Lung (tissue), 12 donors: ENCODE measurements around the gene ENGASE. TPM values are rescaled to one million over a fixed set of nuclear protein-coding genes. Genes with fewer than 3 reads are reported as not detected.

Experiments used
- ATAC-seq: fragments of 200-7000 bp; cut with Tn5 transposase; one replicate; pipeline ENCODE4 v1.9.1; 2020; ENCODE audit warnings: moderate number of reproducible peaks; ENCODE audit not compliant: insufficient read depth, low FRiP score
- DNase-seq, 3 donors: peaks; one replicate each; pipeline ENCODE4 v3.0.0-alpha.2; 2013 to 2017
- H3K27ac ChIP-seq, 2 donors: one replicate each; pipeline ENCODE4 v1.5.1; 2013; ENCODE audit warnings: mild to moderate bottlenecking in 2 of 2, moderate library complexity in 2 of 2, control low read depth in 1 of 2, inconsistent platforms in 1 of 2, low read depth in 1 of 2, low read length in 1 of 2
- H3K27me3 ChIP-seq, 3 donors: one replicate each; pipeline ENCODE4 v1.5.1; 2013; ENCODE audit warnings: low read length in 2 of 3; ENCODE audit not compliant: control insufficient read depth in 3 of 3, insufficient read depth in 3 of 3
- H3K36me3 ChIP-seq, 4 donors: one replicate each; pipeline ENCODE4 v1.5.1; 2013; ENCODE audit warnings: low read length in 4 of 4, mild to moderate bottlenecking in 1 of 4, moderate library complexity in 1 of 4; ENCODE audit not compliant: control insufficient read depth in 4 of 4, insufficient read depth in 4 of 4
- H3K4me1 ChIP-seq, 5 donors: one replicate each; pipeline ENCODE4 v1.5.1; 2013; ENCODE audit warnings: low read length in 5 of 5, mild to moderate bottlenecking in 2 of 5, moderate library complexity in 1 of 5; ENCODE audit not compliant: control insufficient read depth in 5 of 5, insufficient read depth in 5 of 5
- H3K4me3 ChIP-seq: one replicate; pipeline ENCODE4 v1.5.1; 2013; ENCODE audit warnings: mild to moderate bottlenecking, control low read depth, moderate library complexity
- H3K9ac ChIP-seq, 2 donors: one replicate each; pipeline ENCODE4 v1.5.1; 2013; ENCODE audit warnings: low read length in 2 of 2, control low read depth in 1 of 2; ENCODE audit not compliant: insufficient read depth in 1 of 2
- H3K9me3 ChIP-seq, 4 donors: one replicate each; pipeline ENCODE4 v1.5.1; 2013; ENCODE audit warnings: low read length in 3 of 4, mild to moderate bottlenecking in 1 of 4, moderate library complexity in 1 of 4; ENCODE audit not compliant: control insufficient read depth in 4 of 4, insufficient read depth in 3 of 4
- WGBS, 2 donors: extraction: QIAGEN DNeasy Blood & Tissue Kit; methylation state at CpG; one replicate each; pipeline ENCODE4 v1.1.7; 2013; 5-methylcytosine and 5-hydroxymethylcytosine counted together
- polyA plus RNA-seq, 2 donors: library from polyadenylated mRNA; stranded (reverse); fragments of 200-250 nt; gene quantifications; one replicate each; pipeline ENCODE4 v1.2.1, GENCODE V29; 2013
- total RNA-seq, 2 donors: library from RNA; depleted of rRNA in 1 of 2; stranded (reverse); fragments of >200 nt in 1 of 2; gene quantifications; one replicate each; pipeline ENCODE4 v1.2.1, GENCODE V29; 2014 to 2021
- TF ChIP-seq, protein P1 (sequence below): IDR thresholded peaks from 2 replicates; pipeline ENCODE4 v1.5.1; 2012; ENCODE audit warnings: mild to moderate bottlenecking; ENCODE audit errors: control extremely low read depth, extremely low read depth
- donor health status: control.
- donor health status: control.
- donor health status: Bipolar disorder and iron deficiency.
- donor health status: healthy.
- donor health status: DM: yes; HTN: yes; CAD: no.

Gene ENGASE
- total and polyA plus RNA-seq, 4 donors, result 19.0 to 45.7 (median 32.5) TPM

DNA sequence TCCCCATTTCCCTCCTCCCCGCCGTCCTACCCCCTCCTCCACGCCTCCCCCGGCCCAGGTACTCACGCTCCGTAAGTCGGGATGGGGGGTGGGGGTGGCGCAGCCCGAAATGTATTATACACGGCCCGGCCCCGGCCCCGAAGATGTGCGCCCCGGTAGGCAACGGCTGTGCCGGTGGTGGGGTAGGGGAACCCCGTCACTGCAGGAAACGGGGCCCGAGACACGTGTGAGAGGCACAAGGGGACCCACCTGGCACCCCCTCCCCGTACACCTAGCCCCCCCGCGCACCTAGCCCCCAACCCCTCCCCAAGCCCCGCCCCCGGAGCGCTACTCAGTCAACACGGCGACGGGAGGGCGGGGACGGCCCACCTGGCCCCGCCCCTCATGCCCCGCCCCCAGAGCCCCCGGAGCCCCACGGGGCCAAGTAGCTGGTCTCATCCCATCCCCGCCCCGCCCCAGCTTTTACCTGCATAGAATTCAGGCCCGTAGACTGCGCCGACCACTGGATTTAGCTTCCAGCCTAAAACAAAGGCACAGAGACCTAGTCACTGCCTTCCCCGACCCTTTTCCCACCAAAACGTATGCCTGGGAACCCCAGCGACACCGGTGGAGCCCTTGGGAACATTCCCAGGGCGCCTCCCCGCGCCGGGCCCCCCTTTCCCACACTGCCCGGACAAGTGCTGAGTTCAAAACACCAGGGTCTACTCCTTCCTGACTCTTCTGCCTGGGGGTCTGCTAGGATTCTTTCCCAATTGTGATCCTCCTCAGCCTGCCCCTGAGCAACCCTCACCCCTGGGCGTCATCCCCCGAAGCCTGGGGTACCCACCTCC, 22.8 kb downstream of the ENGASE start:
- TF ChIP-seq, protein P1, sequence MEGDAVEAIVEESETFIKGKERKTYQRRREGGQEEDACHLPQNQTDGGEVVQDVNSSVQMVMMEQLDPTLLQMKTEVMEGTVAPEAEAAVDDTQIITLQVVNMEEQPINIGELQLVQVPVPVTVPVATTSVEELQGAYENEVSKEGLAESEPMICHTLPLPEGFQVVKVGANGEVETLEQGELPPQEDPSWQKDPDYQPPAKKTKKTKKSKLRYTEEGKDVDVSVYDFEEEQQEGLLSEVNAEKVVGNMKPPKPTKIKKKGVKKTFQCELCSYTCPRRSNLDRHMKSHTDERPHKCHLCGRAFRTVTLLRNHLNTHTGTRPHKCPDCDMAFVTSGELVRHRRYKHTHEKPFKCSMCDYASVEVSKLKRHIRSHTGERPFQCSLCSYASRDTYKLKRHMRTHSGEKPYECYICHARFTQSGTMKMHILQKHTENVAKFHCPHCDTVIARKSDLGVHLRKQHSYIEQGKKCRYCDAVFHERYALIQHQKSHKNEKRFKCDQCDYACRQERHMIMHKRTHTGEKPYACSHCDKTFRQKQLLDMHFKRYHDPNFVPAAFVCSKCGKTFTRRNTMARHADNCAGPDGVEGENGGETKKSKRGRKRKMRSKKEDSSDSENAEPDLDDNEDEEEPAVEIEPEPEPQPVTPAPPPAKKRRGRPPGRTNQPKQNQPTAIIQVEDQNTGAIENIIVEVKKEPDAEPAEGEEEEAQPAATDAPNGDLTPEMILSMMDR, result no peak
- H3K4me1 ChIP-seq, result peaks cover 0 to 5% (median 0%) of the 10 kb centered on the region in 5 donors
- no peak overlapping the region for H3K4me3 ChIP-seq
- peaks cover 0 to 40% (median 11%) of the 10 kb centered on the region in 3 donors for H3K27me3 ChIP-seq
- H3K36me3 ChIP-seq, result no peaks in the 10 kb centered on the region
- ATAC-seq (no peak), DNase-seq (no peak)
- H3K9me3 ChIP-seq, result no peaks in the 10 kb centered on the region
- 13 to 18% methylated on average over 35 to 52 of the region's 52 CpGs for WGBS, 2 donors
- no peak overlapping the region for H3K9ac ChIP-seq
- H3K27ac ChIP-seq, result no peak overlapping the region

DNA sequence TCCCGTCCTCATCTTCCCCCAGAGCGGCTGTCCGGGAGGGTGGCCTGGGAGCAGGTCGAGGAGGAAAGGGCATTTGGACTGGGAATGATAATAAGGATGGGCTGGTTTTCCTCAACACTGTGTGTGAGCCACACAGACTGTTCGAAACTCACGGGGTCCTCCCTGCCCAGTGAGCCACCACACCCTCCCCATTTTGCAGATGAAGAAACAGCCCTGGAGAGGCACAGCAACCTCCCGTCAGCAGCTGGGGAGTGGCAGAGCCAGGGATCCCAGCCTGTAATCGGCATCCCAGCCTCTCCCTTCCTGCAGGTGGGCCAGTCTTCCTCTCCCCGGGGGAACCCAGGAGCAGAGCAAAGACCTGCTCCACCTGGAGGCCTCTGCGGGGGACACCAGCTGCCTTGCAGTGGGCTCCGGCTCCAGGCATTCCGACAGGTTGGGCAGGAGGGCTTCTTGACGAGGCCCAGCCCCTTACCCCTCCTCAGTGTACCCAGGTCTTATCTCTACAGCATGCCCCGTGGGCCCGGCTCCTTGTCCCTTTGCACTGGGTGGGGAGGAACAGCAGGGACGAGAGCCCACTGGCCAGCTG, 23.8 kb downstream of the ENGASE start:
- 41 to 51% methylated on average over 16 of the region's 16 CpGs for WGBS, 2 donors
- TF ChIP-seq, protein P1, result no peak
- ATAC-seq, result no peak
- no peak for DNase-seq
- no peak overlapping the region for H3K27ac ChIP-seq
- H3K9ac ChIP-seq, result no peak overlapping the region
- H3K4me1 ChIP-seq, result peaks cover 0 to 5% (median 0%) of the 10 kb centered on the region in 5 donors
- no peaks in the 10 kb centered on the region for H3K36me3 ChIP-seq
- peaks cover 0 to 50% (median 11%) of the 10 kb centered on the region in 3 donors for H3K27me3 ChIP-seq
- H3K9me3 ChIP-seq, result no peaks in the 10 kb centered on the region
- no peak overlapping the region for H3K4me3 ChIP-seq

DNA sequence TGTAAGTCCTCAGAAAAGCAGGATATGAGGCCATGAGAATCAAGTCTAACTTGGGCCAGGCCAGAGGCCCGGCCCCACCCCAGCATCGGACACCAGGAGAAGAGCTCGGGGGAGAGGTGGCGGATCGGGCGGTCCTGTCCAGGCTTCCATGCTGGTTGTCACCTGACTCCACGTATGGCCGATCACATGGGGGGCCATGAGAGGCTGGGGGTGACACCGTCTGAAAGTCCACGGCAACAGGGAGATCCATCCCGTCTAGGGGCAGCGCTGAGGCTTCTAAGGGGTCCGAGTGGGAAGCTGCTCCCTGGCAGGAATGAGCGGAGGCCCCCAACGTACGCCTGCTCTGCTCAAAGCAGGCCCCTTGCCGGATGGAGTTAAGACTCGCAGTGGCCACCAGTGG, 25.8 kb downstream of the ENGASE start:
- Histone ChIP-seq H3K4me3 (no peak overlapping the region), H3K9me3 (no peaks in the 10 kb centered on the region), H3K27ac (no peak overlapping the region), H3K36me3 (no peaks in the 10 kb centered on the region), H3K9ac (no peak overlapping the region), H3K27me3 (peaks cover 4 to 50% (median 11%) of the 10 kb centered on the region in 3 donors), H3K4me1 (peaks cover 0 to 5% (median 0%) of the 10 kb centered on the region in 5 donors)
- 80 to 85% methylated on average over 18 of the region's 18 CpGs for WGBS, 2 donors
- no peak for DNase-seq
- ATAC-seq, result no peak
- TF ChIP-seq, protein P1, result no peak
